Measurements from ENCODE around the gene FAM236D.
"Not testable (repeated sequence)": the region's sequence is repeated elsewhere in the genome, so short reads cannot be mapped to it uniquely, and the experiment has no call there.

DNA sequence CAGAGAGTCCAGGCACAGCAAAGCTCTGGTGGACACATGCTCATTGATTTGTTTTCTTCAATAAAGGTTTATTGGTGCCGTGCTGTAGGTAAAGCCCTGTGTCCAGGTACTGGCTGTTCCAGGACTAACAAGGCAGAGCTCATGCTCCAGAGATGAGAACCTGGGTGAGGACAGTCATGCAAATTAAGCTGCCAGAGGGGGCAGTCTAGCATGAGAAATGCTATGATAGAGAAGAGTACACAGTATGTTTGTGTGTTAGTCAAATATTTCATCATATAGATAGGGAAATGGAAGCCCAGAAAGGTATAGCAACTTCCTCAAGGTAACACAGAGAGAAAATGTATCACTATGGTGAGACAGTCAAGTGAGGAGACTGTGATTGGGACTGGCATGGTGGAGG lies 19.9 kb downstream of the FAM236D start:
- TF ChIP-seq, protein P1, sequence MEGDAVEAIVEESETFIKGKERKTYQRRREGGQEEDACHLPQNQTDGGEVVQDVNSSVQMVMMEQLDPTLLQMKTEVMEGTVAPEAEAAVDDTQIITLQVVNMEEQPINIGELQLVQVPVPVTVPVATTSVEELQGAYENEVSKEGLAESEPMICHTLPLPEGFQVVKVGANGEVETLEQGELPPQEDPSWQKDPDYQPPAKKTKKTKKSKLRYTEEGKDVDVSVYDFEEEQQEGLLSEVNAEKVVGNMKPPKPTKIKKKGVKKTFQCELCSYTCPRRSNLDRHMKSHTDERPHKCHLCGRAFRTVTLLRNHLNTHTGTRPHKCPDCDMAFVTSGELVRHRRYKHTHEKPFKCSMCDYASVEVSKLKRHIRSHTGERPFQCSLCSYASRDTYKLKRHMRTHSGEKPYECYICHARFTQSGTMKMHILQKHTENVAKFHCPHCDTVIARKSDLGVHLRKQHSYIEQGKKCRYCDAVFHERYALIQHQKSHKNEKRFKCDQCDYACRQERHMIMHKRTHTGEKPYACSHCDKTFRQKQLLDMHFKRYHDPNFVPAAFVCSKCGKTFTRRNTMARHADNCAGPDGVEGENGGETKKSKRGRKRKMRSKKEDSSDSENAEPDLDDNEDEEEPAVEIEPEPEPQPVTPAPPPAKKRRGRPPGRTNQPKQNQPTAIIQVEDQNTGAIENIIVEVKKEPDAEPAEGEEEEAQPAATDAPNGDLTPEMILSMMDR (IDR thresholded peaks at IDR 0.05; ENCODE audit: insufficient read depth, low read depth, low read length), result not testable (repeated sequence)
- not testable (repeated sequence) for TF ChIP-seq EZH2 (IDR thresholded peaks at IDR 0.05; ENCODE audit: insufficient read depth, low read length)

Measured in astrocyte (in vitro differentiated cells and primary cell).